MM.1S (cell line): ENCODE measurements around the gene PEAK1.

ENCODE experiments used
- CTCF ChIP-seq: fragments of 300-600 bp; sonication (generic); IDR thresholded peaks from 2 replicates; pipeline ENCODE4 v1.5.1; 2016; ENCODE audit warnings: antibody characterized with exemption, low read length, mixed read lengths
- EZH2 ChIP-seq: fragments of 300-600 bp; sonication (generic); optimal IDR thresholded peaks from 2 replicates; pipeline ENCODE3; 2017; ENCODE audit warnings: low read depth, mild to moderate bottlenecking, antibody characterized with exemption, low read length, mixed read lengths
- EZH2phosphoT487 ChIP-seq: fragments of 300-600 bp; sonication (generic); IDR thresholded peaks from 2 replicates; pipeline ENCODE4 v1.6.1; 2018; ENCODE audit warnings: antibody characterized with exemption, low read length

- TF ChIP-seq CTCF (no peak), EZH2 (no peak), EZH2phosphoT487 (no peak)
Observed at GRCh38 chr15:77387365-77388105, 32.4 kb downstream of the PEAK1 start.
